HG03442 (cell line): ENCODE results near the gene GFOD2.

Source experiments
- ATAC-seq: cut with Tn5 transposase; IDR thresholded peaks from one replicate; pipeline ENCODE4 v1.9.1; 2021; ENCODE audit warnings: mild to moderate bottlenecking, moderate library complexity; ENCODE audit not compliant: unreplicated experiment

GFOD2 gene

GRCh38 chr16:67660564-67661028 lies 58.5 kb downstream of the GFOD2 start, which contains the start of gene PARD6A:
Gene PARD6A (plus strand): TSS chr16:67660960. CDS start chr16:67661039, 79 bp downstream.
- ATAC-seq = peak; percentile 73

DNA sequence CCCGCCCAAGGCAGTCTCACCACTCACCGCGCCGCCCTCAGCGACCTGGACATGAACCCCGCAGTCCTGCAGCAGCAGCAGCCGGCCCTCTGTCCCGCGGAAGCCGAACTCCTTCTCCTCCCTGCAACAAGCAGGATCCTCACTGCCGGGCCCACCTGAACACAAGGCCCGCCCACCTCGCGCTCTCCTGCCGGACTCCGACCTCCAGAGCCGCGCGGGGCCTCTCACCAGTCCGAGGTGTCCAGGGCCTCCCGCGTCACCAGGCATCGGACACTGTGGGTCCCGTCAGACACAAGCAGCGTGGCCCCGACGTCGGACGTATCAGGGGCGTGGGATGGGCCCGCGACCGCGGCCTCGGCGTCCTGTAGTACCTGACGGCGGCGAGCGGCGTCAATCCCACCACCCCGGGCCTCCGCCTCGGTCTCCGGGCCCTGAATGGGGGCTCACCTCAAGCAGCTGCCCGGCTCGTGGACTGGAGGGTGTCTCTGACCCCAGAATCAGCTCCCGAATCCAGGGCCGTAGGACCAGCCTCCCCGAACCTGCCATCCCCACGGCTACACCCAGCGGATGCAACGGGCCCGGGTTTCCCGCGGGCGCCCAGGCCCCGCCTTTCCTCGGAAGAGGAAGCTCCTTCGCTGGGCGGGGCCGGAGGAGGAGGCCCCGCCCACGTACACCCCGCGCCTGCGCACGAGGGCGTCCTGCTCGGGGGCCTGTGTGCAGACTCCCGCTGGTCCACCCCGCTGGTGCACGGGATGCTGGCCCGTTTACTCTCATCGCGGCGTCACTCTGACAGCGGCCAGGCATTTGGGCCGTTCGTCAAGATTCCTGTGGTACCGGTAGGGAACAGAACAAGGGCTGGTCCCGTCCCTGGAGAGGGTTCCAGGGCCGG lies 59.2 kb downstream of the GFOD2 start, which contains the start of gene ACD:
Gene ACD, minus strand, starts transcription at position 586 of the 889 bp plus-strand sequence. Its CDS starts 40 bp downstream, at position 546.
- peak; percentile 55 for ATAC-seq

DNA sequence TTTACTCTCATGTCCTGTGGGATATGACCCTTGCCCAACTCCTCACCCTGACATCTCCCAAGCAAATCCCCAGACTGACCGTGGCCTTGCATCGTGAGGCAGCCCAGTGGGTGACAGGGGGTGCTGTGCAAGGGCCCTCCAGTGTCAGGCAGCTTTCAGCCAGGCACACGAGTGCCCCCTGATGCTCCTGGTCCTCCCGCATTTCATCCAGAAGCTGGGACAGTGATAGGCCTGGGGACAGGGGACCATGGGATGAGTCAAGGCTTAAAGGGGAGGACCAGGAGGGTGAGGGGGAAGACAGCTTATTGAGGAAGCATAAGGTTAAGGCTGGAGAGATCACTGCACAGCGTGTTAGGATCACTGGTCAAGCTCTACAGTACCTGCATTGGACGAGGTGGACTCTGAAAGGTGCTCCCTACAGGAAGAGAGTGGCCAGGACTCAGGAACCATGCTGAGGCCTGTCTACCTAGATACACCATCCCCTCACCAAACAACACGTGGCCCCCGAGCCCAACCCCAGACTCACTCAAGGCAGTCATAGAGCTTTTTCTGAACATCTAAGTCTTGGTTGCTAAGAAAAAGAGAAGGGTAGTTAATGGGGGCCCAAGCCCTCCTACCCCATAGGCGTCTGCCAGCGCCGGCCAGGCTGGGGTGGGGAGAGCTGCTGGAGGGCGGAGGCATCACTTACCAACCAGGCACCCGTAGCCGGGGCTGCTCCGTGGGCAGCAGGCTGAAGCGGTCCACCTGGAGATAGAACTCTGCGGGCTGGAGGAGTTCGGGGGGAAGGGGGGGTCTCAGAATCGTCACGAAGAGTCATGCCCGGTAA lies 60.1 kb downstream of the GFOD2 start:
- ATAC-seq = no peak

DNA sequence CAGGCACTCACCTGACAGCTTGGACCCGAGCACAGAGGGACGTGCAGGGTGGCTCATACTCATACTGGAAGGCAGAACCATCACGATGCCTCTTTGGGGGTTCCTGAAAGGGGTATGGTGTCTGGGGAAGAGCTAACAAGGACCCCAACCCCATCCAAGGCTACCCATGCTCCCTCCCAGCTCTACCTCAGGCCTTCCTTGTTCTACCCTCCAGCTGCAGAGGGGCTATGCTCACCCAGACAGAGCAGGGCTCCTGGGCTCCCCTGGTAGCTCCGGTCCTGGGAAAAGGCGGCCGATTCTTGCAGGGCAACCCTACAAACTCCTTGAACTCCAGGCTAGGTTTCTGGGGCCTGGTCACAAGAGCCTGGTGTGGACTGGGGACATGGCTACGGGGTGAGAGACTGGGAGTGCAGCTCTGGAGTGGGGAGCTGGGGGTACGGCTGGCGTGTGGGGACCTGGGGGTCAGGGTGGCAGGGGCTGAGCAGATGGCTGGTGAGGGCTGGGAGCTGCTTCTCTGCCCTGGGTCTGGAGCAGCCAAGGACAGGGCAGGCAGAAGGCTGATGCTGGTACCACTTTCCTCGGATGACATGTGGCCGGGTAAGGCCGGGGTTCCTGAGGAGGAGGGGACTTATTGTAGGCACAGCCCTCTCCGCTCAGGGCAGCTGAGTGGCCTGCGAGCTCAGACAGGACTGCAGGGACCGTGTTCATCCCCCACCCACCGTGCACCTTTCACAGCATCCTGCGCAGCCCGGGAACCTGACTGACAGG lies 61.2 kb downstream of the GFOD2 start:
- ATAC-seq = no peak

DNA sequence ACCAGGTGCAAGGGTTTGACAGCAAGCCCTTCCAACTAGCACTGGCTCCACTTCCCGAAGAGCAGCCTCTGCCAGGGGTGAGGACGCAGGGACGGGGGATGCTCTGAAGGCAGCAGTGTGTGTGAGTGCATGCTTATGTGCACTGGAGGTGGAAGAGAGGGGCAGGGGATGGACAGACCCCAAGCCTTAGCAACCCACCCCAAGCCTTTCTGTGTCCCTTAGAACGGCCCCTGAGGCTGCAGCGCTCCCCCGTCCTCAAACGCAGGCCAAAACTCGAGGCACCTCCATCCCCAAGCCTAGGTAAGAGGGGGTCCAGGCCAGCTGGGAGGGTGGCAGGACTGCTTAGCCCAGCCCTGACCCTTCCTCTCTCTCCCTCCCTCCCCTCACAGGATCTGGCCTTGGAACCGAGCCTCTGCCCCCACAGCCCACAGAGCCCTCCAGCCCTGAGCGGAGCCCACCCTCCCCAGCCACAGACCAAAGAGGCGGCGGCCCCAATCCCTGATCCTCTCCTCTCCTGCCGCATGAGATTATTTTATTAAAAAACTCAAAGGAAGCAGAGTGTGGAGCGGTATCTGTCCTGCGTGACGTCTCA lies 62.0 kb downstream of the GFOD2 start:
- no peak for ATAC-seq

DNA sequence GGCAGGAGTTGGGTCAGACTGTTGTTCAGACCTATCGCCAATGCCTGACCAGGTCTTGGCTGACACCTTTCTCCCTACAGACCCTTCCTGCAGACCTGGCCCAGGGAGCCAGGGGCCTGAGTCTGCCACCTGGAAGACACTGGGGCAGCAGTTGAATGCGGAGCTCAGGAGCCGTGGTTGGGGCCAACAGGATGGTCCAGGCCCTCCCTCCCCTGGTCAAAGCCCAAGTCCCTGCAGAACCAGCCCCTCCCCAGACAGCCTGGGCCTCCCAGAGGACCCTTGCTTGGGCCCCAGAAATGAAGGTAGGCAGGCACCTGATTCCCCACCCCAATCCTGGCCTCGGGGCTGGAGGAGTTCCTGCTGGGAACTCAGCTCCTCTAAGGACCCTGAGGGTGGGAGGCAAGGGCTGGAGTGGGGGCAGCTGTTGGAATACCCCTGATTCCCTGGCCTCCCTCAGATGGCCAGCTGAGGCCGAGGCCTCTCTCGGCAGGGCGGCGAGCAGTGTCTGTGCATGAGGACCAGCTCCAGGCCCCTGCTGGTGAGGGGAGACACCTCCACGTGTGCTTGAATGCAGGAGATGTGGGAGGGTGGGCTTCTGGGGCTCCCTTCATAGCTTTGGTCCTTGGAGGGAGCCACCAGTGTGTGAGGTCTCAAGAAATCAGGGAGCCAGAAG lies 62.6 kb downstream of the GFOD2 start:
- ATAC-seq = no peak

DNA sequence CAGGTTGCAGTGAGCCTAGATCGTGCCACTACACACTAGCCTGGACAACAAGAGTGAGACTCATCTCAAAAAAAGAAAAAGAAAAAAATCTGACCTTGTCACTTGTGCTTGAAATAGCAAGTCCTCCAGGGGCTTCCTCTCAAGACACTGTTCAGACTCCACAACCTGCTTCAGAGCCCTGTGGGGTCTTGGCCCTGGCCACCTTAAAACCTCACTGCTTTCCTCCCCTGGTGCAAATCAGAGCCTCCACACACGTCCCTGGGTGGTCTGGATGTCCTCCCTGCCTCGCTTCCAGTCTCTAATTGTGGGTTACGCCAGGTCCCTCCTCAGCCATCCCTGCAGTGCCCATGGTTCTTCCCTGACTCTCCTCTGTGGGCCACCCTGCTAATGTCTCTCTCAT lies 63.8 kb downstream of the GFOD2 start:
- no peak for ATAC-seq

DNA sequence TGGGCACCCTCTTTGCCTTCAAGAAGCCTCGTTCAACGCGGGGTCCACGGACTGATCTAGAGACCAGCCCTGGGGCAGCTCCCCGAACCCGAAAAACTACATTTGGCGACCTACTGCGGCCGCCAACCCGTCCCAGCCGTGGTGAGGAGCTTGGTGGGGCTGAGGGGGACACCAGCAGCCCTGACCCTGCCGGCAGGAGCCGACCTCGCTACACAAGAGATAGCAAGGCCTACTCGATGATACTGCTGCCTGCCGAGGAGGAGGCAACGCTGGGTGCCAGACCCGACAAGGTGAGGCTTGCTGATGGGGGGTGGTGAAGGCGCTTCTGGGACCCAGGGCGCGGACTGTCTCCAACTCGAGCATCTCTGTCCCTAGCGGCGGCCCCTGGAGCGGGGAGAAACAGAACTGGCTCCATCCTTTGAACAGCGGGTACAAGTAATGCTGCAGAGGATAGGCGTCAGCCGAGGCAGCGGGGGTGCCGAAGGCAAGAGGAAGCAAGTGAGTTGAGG lies 64.7 kb downstream of the GFOD2 start:
- ATAC-seq = no peak

GRCh38 chr16:67653789-67654402 lies 65.2 kb downstream of the GFOD2 start:
- no peak for ATAC-seq

- no peak for ATAC-seq
Measured at GRCh38 chr16:67653128-67653788, 65.9 kb downstream of the GFOD2 start.

DNA sequence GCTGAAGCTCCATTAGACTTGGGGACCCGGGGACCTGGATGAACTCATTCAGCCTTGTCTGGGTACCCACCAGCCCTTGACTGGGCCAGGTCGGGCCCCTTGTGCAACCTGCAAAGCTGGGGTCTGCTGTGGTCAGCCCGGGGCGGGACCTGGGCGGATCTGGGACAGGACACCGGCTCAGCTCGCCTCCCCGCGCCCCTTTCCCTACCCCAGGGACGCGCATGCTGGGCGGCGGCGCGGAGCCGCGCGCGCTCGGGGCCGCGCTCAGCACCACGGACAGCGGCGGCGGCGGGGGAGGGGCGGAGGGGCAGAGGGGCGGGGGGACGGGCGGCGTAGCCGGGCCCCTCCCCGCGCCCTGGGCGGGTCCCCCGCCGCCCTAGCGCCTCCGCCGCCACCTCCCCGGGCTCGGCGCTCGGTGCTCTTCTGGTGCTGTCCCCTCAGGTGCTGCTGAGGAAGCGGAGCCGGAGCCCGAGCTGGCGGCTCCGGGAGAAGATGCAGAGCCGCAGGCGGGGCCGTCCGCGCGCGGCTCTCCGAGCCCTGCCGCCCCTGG lies 66.5 kb downstream of the GFOD2 start:
- ATAC-seq = no peak

DNA sequence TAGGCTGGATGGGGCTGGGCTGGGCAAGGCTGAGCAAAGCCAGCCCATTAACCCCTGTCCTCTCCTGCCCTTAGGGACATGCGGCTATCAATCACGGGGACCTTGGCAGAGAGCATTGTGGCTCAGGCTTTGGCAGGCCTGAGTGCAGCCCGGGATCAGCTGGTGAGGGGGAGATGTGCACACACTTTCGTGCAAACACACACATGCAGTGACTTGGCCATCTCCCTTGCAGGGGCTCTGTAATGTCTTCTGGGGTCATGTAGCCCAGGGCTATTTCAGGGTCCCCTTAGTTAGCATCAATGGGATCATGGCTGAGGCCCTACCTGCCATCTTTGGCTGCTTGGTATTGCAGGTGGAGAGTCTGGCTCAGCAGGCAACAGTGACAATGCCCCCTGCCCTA lies 67.3 kb downstream of the GFOD2 start:
- ATAC-seq = no peak

- ATAC-seq = no peak
Measured at GRCh38 chr16:67651039-67651438, 68.1 kb downstream of the GFOD2 start.

- no peak for ATAC-seq
Measured at GRCh38 chr16:67650023-67650422, 69.1 kb downstream of the GFOD2 start.

- no peak for ATAC-seq
Measured at GRCh38 chr16:67649494-67649931, 69.6 kb downstream of the GFOD2 start.

DNA sequence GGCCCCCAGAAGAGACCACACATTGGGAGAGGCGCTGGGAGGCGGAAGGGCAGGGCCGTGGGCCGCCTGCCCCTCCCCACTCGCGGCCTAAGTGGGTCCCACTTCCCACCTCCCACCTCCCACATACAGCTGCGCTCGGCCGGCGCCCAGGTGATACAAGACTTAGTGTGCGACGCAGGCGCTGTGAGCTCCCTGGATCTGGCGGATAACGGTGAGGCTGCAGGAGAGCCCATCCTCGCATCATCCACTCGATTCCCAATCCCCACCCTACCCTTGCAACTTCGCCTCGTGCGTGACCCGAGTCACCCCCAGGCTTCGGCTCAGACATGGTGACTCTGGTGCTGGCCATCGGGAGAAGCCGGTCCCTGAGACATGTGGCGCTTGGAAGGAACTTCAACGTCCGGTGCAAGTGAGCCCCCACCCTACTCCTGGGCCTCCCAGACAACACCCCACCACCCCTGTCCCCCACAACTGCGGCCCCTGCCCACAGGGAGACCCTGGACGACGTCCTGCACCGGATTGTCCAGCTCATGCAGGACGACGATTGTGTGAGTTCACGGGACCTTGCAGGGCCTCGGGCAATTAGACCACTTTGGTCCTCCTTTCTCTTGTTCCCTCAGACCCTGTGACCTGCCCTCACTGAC lies 70.2 kb downstream of the GFOD2 start:
- ATAC-seq = no peak

- ATAC-seq = no peak
Measured at GRCh38 chr16:67648088-67648763, 70.9 kb downstream of the GFOD2 start.
